OCI-LY7 (cell line): Measurements from ENCODE around the gene CFAP100. TPM values are rescaled to one million over a fixed set of nuclear protein-coding genes. Genes with fewer than 3 reads are reported as not detected.

Experiments
- BruUV-seq: library from RNA; stranded (reverse); fragments of 400-500 nt; replicated peaks from 2 replicates; lab custom pipeline; 2021; lab: Mats Ljungman, UMichigan
- CTCF ChIA-PET: fragments of 300-600 bp; sonication (Branson Sonifier 250); formaldehyde crosslinking; loops from one replicate; lab custom pipeline; 2022; ENCODE audit warnings: antibody characterized with exemption; ENCODE audit not compliant: unreplicated experiment; lab: Charles Lee
- POLR2A ChIA-PET: fragments of 300-600 bp; sonication (Branson Sonifier 250); formaldehyde crosslinking; loops from one replicate; lab custom pipeline; 2022; ENCODE audit warnings: antibody characterized with exemption; lab: Charles Lee
- DNase-seq: peaks from one replicate; pipeline ENCODE4 v3.0.0-alpha.2; 2015; ENCODE audit warnings: low spot score
- H2AFZ ChIP-seq: fragments of 200-600 bp; sonication (generic), shearing (Covaris generic); 2 replicates; pipeline ENCODE4 v1.6.1; 2014; ENCODE audit warnings: mild to moderate bottlenecking, antibody characterized with exemption, low read length, moderate library complexity
- H3K27ac ChIP-seq: fragments of 200-600 bp; sonication (generic); 2 replicates; pipeline ENCODE4 v1.5.1; 2014; ENCODE audit warnings: mixed run types, low read depth, mild to moderate bottlenecking, moderate library complexity, low read length, inconsistent platforms; ENCODE audit not compliant: poor library complexity, severe bottlenecking
- H3K36me3 ChIP-seq: fragments of 200-600 bp; sonication (generic); 2 replicates; pipeline ENCODE4 v1.6.1; 2014; ENCODE audit warnings: mild to moderate bottlenecking, antibody characterized with exemption, low read length, moderate library complexity, mixed read lengths; ENCODE audit not compliant: insufficient read depth
- H3K4me1 ChIP-seq: fragments of 200-600 bp; sonication (generic); 2 replicates; pipeline ENCODE4 v1.5.1; 2014; ENCODE audit warnings: mild to moderate bottlenecking, low read length; ENCODE audit not compliant: insufficient read depth, poor library complexity, severe bottlenecking
- H3K4me2 ChIP-seq: fragments of 200-600 bp; sonication (generic); 2 replicates; pipeline ENCODE4 v1.6.1; 2014; ENCODE audit warnings: mild to moderate bottlenecking, low read length
- H3K4me3 ChIP-seq: fragments of 200-600 bp; sonication (generic); 2 replicates; pipeline ENCODE4 v1.5.1; 2014; ENCODE audit warnings: mild to moderate bottlenecking, low read depth, low read length; ENCODE audit not compliant: poor library complexity, severe bottlenecking
- H3K79me2 ChIP-seq: fragments of 200-600 bp; sonication (generic); 2 replicates; pipeline ENCODE4 v1.6.1; 2016; ENCODE audit warnings: low read depth, mild to moderate bottlenecking, low read length, moderate library complexity, mixed read lengths; ENCODE audit not compliant: insufficient read depth
- H3K9me2 ChIP-seq: fragments of 200-600 bp; sonication (generic); 2 replicates; pipeline ENCODE4 v1.6.1; 2016; ENCODE audit warnings: mild to moderate bottlenecking, low read length, mixed read lengths; ENCODE audit not compliant: insufficient read depth
- H3K9me3 ChIP-seq: fragments of 200-600 bp; sonication (generic); 2 replicates; pipeline ENCODE4 v1.6.1; 2014; ENCODE audit warnings: mild to moderate bottlenecking, mixed run types, low read length, mixed read lengths
- H4K20me1 ChIP-seq: fragments of 200-600 bp; sonication (generic); 2 replicates; pipeline ENCODE4 v1.6.1; 2014; ENCODE audit warnings: mild to moderate bottlenecking, antibody characterized with exemption, low read length, moderate library complexity, mixed read lengths; ENCODE audit not compliant: insufficient read depth
- EZH2phosphoT487 ChIP-seq: fragments of 200-600 bp; sonication (generic); IDR thresholded peaks from 2 replicates; pipeline ENCODE4 v1.6.1; 2018; ENCODE audit warnings: low read depth, borderline replicate concordance, mild to moderate bottlenecking, mixed run types, antibody characterized with exemption, low read length, moderate library complexity, mixed read lengths
- intact Hi-C: fragments of 100-400 bp; cut with micrococcal nuclease; formaldehyde crosslinking; loops from one replicate; pipeline ENCODE4 v1.10.0; 2022; ENCODE audit not compliant: unreplicated experiment
- total RNA-seq, 2 experiments: library from RNA; depleted of rRNA in 1 of 2; stranded (reverse); fragments of >200 nt in 1 of 2; shearing (Covaris generic) in 1 of 2; gene quantifications; 2 replicates each; pipeline ENCODE4 v1.2.3, GENCODE V29; 2014 to 2022
- TF ChIP-seq, protein P1 (sequence below): fragments of 200-600 bp; sonication (generic); conservative IDR thresholded peaks from 2 replicates; pipeline ENCODE4 v1.5.1; 2014; ENCODE audit warnings: mild to moderate bottlenecking, antibody characterized with exemption, low read length, moderate library complexity, mixed read lengths

The CFAP100 gene
- total RNA-seq, 2 experiments from 2014 or later = not detected

DNA sequence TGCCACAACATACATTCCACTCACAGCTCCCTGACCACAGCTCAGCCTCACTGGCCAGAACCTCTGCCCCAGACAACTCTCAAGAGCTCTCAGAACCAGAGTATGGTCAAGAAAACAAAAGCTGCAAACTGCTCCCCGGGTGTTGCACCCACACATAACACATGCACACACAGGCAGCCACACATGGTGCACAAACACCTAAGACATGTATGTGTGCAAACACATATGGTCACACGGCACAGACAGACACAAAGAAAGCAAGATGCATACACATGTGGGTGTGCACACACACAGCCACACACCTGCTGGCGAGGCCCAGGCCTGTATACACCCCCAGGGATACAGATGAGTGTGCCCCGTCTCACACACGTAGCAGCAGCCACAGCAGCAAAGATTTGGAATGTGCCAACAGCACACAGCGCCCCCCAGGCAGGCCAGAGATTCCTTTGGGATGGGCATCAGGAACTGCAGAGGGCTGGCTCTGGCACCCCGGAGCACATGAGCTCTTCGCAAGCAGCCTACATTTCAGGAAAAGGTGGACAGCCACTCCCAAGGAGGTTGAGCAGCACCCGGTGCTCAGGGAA is 44.1 kb upstream of the CFAP100 start:
- H3K36me3 ChIP-seq = no peaks in the 10 kb centered on the region
- H3K79me2 ChIP-seq = no peaks in the 10 kb centered on the region
- no peak overlapping the region for H3K27ac ChIP-seq
- POLR2A ChIA-PET = interaction anchor here (1.4 kb wide), 1 partner anchor 13 kb away, joined by 4 read pairs; no protein-coding TSS in a partner anchor
- no peak overlapping the region for H3K4me2 ChIP-seq
- no peaks in the 10 kb centered on the region for H3K9me2 ChIP-seq
- H3K4me1 ChIP-seq = peaks cover 22% of the 10 kb centered on the region
- no peaks in the 10 kb centered on the region for H3K9me3 ChIP-seq
- BruUV-seq = no TSS peak
- intact Hi-C loops = loop anchor here (10.0 kb wide), 1 partner anchor 756 kb away; the partner anchor contains the start of gene OSBPL11
- no peak for DNase-seq
- TF ChIP-seq, protein P1, sequence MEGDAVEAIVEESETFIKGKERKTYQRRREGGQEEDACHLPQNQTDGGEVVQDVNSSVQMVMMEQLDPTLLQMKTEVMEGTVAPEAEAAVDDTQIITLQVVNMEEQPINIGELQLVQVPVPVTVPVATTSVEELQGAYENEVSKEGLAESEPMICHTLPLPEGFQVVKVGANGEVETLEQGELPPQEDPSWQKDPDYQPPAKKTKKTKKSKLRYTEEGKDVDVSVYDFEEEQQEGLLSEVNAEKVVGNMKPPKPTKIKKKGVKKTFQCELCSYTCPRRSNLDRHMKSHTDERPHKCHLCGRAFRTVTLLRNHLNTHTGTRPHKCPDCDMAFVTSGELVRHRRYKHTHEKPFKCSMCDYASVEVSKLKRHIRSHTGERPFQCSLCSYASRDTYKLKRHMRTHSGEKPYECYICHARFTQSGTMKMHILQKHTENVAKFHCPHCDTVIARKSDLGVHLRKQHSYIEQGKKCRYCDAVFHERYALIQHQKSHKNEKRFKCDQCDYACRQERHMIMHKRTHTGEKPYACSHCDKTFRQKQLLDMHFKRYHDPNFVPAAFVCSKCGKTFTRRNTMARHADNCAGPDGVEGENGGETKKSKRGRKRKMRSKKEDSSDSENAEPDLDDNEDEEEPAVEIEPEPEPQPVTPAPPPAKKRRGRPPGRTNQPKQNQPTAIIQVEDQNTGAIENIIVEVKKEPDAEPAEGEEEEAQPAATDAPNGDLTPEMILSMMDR = no peak
- no peak for TF ChIP-seq EZH2phosphoT487
- no peaks in the 10 kb centered on the region; the same call in 1 of the 2 replicates for H4K20me1 ChIP-seq
- CTCF ChIA-PET = no interaction called here
- H3K4me3 ChIP-seq = no peak overlapping the region
- no peak overlapping the region for H2AFZ ChIP-seq

DNA sequence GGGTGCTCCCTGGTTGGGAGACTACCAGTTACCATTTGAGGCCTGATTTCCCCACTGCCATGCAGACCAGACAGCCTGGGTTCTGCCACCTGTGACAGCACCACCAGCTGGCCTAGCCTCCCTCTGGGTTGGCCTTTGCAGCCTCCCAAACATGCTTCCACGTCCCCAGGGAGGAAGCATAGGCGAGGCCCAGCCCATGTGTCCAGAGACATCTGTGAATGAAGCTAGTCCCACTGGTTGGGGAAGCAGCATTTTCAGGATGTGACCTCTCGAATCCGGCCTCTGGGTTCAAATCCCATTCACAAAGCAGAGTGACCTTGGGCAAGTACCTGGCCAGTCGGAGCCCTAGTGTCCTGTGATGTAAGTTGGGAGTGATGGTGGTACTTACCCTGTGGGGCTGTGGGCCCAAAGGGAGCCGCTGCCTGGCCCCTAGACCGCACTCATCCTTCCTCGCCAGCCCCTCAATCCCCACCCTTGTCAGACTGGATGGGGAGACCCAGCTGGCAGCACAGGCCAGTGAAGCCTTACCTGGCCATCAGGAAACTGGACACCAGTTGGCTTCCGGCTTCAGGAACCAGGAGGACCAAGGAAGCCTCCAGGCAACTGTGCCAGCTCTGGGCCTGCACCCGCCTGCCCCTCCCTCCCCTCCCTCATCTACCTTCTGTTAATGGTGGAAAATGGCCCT is 43.5 kb upstream of the CFAP100 start:
- H3K9me2 ChIP-seq = no peaks in the 10 kb centered on the region
- DNase-seq = no peak
- peaks cover 28% of the 10 kb centered on the region for H3K4me1 ChIP-seq
- no peaks in the 10 kb centered on the region for H3K79me2 ChIP-seq
- H3K4me2 ChIP-seq = no peak overlapping the region
- intact Hi-C loops = loop anchor here (10.0 kb wide), 1 partner anchor 756 kb away; the partner anchor contains the start of gene OSBPL11
- ChIA-PET CTCF (no interaction called here), POLR2A (interaction anchor here (1.4 kb wide), 1 partner anchor 12 kb away, joined by 4 read pairs; no protein-coding TSS in a partner anchor)
- TF ChIP-seq EZH2phosphoT487 = no peak
- TF ChIP-seq, protein P1 = no peak
- no peak overlapping the region for H3K27ac ChIP-seq
- H3K36me3 ChIP-seq = no peaks in the 10 kb centered on the region
- H2AFZ ChIP-seq = no peak overlapping the region
- no peak overlapping the region for H3K4me3 ChIP-seq
- H4K20me1 ChIP-seq = no peaks in the 10 kb centered on the region; the same call in 1 of the 2 replicates
- H3K9me3 ChIP-seq = no peaks in the 10 kb centered on the region
- no TSS peak for BruUV-seq
